Type B pancreatic cell (in vitro differentiated cells): ENCODE data around the gene GPN2. TPM values are rescaled to one million over a fixed set of nuclear protein-coding genes. Genes with fewer than 3 reads are reported as not detected.
"Not testable (repeated sequence)": the region's sequence is repeated elsewhere in the genome, so short reads cannot be mapped to it uniquely, and the experiment has no call there.

Experiments used
- DNase-seq: peaks from one replicate; pipeline ENCODE4 v3.0.0; 2021; ENCODE audit warnings: mixed read lengths; ENCODE audit not compliant: unreplicated experiment; ENCODE audit errors: extremely low spot score
- H3K27ac Mint-ChIP-seq: 2 replicates; pipeline ENCODE4 v1.8.0; 2021; ENCODE audit warnings: mild to moderate bottlenecking, mixed read lengths
- H3K27me3 Mint-ChIP-seq: 2 replicates; pipeline ENCODE4 v1.8.0; 2021; ENCODE audit warnings: mixed read lengths
- H3K36me3 Mint-ChIP-seq: 2 replicates; pipeline ENCODE4 v1.8.0; 2021; ENCODE audit warnings: mixed read lengths
- H3K4me1 Mint-ChIP-seq: one replicate; pipeline ENCODE4 v1.8.0; 2021; ENCODE audit warnings: mixed read lengths; ENCODE audit not compliant: unreplicated experiment
- H3K4me3 Mint-ChIP-seq: 2 replicates; pipeline ENCODE4 v1.8.0; 2021; ENCODE audit warnings: mild to moderate bottlenecking, mixed read lengths
- H3K9me3 Mint-ChIP-seq: 2 replicates; pipeline ENCODE4 v1.8.0; 2021; ENCODE audit warnings: mixed read lengths
- total RNA-seq: library from RNA; stranded (reverse); gene quantifications from 2 replicates; pipeline ENCODE4 v1.2.1, GENCODE V29; 2021; ENCODE audit warnings: low replicate concordance
- TF ChIP-seq, protein P1 (sequence below): fragments of 200-600 bp; sonication (generic); conservative IDR thresholded peaks from 2 replicates; pipeline ENCODE4 v1.5.0; 2021; ENCODE audit warnings: antibody characterized with exemption, mild to moderate bottlenecking

Gene GPN2
- total RNA-seq, 1 donor from 2014 or later: 28.7 TPM

DNA sequence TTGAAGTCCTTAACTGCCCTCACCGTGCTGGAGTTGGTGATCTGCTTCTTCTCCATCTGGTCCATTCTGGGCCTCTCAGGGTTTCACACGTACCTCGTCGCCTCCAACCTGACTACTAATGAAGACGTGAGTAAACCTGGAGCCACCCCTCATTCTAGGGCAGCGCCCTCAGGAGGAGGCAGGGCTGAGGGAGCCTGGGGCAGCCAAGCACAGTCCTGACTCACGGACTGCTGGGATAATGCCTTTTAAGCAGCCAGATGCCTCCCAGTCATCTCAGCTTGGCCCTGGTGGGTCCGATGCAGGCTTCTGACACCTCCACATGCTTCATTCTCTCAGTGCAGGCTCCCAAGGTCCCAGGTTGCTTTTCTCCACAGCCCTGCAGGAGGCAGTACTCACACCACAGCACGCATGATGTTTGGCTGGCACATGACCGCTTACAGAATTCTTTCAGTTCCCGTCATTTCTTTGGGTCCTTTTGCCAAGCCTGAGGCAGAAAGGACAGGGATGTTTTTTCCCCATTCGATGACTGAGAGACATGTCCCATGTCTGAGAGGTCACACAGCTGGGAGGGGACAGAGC, 38.9 kb downstream of the GPN2 start:
- Mint-ChIP-seq H3K27me3 (no peaks in the 10 kb centered on the region), H3K4me3 (no peak overlapping the region), H3K27ac (no peak overlapping the region), H3K36me3 (peaks cover 15% of the 10 kb centered on the region), H3K4me1 (peaks cover 7% of the 10 kb centered on the region), H3K9me3 (no peaks in the 10 kb centered on the region)
- TF ChIP-seq, protein P1, sequence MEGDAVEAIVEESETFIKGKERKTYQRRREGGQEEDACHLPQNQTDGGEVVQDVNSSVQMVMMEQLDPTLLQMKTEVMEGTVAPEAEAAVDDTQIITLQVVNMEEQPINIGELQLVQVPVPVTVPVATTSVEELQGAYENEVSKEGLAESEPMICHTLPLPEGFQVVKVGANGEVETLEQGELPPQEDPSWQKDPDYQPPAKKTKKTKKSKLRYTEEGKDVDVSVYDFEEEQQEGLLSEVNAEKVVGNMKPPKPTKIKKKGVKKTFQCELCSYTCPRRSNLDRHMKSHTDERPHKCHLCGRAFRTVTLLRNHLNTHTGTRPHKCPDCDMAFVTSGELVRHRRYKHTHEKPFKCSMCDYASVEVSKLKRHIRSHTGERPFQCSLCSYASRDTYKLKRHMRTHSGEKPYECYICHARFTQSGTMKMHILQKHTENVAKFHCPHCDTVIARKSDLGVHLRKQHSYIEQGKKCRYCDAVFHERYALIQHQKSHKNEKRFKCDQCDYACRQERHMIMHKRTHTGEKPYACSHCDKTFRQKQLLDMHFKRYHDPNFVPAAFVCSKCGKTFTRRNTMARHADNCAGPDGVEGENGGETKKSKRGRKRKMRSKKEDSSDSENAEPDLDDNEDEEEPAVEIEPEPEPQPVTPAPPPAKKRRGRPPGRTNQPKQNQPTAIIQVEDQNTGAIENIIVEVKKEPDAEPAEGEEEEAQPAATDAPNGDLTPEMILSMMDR: no peak
- DNase-seq: no peak

DNA sequence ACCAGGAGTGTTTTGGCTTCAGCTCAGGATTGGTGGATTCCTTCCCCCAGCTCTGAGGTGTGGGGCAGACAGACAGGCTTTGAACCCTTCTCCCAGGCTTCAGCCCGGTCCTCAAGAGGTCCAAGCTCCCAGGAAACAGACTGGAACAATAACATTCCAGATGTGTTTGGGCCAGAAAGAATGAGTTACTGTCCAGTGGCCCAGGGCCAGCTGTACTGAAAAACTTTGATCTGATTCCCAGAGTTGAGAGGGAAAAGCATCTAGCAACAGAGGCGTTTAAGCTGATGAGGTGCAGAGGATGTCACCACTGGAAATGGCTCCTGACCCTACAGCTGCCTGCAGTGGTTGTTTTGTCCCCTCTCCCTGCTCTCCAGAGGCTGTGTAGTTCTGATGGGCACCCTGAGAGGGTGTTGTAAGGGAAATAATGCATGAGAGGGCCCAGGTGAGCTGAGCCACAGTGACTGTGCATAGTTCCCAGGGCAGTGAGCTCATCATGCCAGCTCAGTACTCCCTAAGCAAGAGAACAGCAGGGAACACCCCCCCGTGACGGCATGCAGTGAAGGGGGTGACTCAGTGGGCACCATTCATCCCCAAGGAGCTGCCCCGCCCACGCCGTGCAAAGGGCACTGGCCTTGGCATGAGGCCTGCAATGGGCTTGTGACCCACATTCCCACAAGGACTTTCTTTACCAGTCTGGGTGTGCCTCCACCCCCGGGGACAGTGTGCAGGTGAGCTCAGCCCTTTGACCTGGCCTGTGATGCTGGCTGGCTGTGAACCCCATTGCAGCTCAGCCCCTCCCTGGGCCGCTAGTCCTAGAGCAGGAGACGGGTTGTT, 40.9 kb downstream of the GPN2 start:
- no peaks in the 10 kb centered on the region for H3K9me3 Mint-ChIP-seq
- no peak overlapping the region for H3K4me3 Mint-ChIP-seq
- H3K36me3 Mint-ChIP-seq: peaks cover 19% of the 10 kb centered on the region
- H3K27ac Mint-ChIP-seq: no peak overlapping the region
- no peak for DNase-seq
- TF ChIP-seq, protein P1: no peak
- H3K27me3 Mint-ChIP-seq: no peaks in the 10 kb centered on the region
- no peaks in the 10 kb centered on the region for H3K4me1 Mint-ChIP-seq

DNA sequence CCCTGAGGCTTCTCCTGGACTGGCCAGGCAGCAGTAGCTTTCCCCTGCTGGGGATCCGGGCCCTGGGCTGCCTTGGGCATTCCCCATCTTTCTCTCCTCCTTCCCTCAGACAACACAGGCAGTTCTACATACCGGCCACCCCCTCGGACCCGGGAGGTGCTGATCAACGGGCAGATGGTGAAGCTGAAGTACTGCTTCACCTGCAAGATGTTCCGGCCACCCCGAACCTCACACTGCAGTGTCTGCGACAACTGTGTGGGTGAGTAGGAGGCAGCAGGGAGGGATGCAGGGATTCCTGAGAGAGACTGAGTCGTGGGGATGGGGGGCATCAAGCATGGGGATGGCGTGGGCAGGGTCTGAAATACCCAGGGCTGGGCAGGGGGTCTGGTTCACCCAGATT, 41.6 kb downstream of the GPN2 start:
- Mint-ChIP-seq H3K27ac (no peak overlapping the region), H3K4me3 (no peak overlapping the region), H3K36me3 (peaks cover 19% of the 10 kb centered on the region), H3K27me3 (no peaks in the 10 kb centered on the region), H3K9me3 (no peaks in the 10 kb centered on the region), H3K4me1 (no peaks in the 10 kb centered on the region)
- TF ChIP-seq, protein P1: no peak
- DNase-seq: no peak

DNA sequence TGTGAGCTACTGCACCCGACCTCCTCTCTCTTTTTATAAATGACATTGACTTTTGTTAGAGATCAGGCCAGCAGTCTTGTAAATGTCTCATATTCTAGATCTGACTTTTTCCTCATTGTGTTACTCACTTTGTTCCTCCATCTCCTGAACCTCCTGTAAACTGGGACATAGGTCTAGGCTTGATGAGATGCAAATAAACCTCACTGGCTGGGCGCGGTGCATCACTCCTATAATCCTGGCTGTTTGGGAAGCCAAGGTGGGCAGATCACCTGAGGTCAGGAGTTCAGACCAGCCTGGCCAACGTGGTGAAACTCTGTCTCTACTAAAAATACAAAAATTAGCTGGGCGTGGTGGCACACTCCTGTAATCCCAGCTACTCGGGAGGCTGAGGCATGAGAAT, 42.3 kb downstream of the GPN2 start:
- not testable (repeated sequence) for H3K9me3 Mint-ChIP-seq, H3K27ac Mint-ChIP-seq, H3K27me3 Mint-ChIP-seq, H3K4me3 Mint-ChIP-seq, H3K4me1 Mint-ChIP-seq, DNase-seq
- H3K36me3 Mint-ChIP-seq: peaks cover 15% of the 10 kb centered on the region

DNA sequence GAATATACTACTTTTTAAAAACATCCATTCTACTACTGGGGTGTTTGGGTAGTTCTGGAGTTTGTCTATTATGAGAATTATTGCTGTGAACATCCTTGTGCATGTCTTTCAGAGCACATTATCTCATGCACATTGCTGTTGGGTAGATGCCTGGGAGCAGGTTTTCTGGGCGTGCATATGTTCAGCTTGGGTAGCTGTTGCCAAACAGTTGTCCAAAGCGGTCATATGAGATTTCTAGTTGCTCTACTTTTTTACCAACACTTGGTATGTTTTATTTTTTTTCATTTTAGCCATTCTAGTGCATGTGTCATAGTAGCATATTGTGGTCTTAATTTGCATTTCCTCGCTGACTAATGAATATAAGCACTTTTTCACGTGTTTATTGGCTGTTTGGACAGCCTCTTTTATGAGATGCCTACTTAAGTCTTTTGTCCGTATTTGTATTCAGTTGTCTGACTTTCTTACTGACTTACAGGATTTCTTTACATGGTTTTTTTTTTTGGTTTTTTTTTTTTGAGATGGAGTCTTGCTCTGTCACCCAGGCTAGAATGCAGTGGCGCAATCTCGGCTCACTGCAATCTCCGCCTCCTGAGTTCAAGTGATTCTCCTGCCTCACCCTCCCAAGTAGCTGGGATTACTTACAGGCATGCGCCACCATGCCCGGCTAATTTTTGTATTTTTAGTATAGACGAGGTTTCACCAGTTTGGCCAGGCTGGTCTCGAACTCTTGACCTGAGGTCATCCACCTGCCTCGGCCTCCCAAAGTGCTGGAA, 45.5 kb downstream of the GPN2 start:
- H3K27ac Mint-ChIP-seq: peak overlapping the region; percentile 16
- no peaks in the 10 kb centered on the region for H3K9me3 Mint-ChIP-seq
- H3K36me3 Mint-ChIP-seq: peaks cover 7% of the 10 kb centered on the region
- no peak overlapping the region for H3K4me3 Mint-ChIP-seq
- TF ChIP-seq, protein P1: no peak
- no peaks in the 10 kb centered on the region for H3K27me3 Mint-ChIP-seq
- no peaks in the 10 kb centered on the region for H3K4me1 Mint-ChIP-seq
- DNase-seq: no peak

DNA sequence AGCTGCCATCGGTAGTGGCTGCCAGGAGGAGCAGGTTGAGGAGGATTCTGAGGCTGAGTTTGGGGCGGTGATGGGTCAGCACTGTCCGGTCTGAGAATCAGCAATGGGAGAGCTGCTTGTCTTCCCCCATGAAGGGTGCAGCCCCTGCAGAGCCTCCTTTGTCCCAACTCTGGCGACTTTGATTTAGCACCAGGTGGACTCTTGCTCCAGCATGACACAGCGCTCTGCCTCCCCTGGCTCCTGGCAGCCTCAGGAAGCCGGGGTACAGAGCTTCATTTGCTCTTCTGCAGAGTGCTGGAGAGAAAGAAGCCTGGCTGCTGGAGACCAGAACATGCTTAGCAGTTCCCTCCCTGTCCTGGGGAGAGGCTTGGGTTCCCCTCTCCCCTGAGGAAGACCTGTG, 50.3 kb downstream of the GPN2 start:
- no peaks in the 10 kb centered on the region for H3K9me3 Mint-ChIP-seq
- H3K27ac Mint-ChIP-seq: peak overlapping the region; percentile 93
- H3K27me3 Mint-ChIP-seq: no peaks in the 10 kb centered on the region
- TF ChIP-seq, protein P1: no peak
- H3K4me1 Mint-ChIP-seq: no peaks in the 10 kb centered on the region
- H3K36me3 Mint-ChIP-seq: peaks cover 12% of the 10 kb centered on the region
- no peak overlapping the region for H3K4me3 Mint-ChIP-seq
- no peak for DNase-seq
